ENCODE results near the gene NOP9. TPM values are rescaled to one million over a fixed set of nuclear protein-coding genes. Genes with fewer than 3 reads are reported as not detected.

NOP9 gene
- total RNA-seq, 1 experiment from 2014 or later: 25.3 TPM

GRCh38 chr14:24342889-24343288 lies 43.2 kb downstream of the NOP9 start:
- in situ Hi-C loops (cut with HindIII; ENCODE audit: low pct_unique_long_range_greater_than_20kb, low sequenced_read_pairs): no loop called here
- ChIA-PET CTCF (interaction anchor here (0.8 kb wide), 1 partner anchor 9 kb away, joined by 3 read pairs; no protein-coding TSS in a partner anchor), POLR2A (no interaction called here)
- no peaks in the 10 kb centered on the region for H3K4me1 ChIP-seq (ENCODE audit: control insufficient read depth, insufficient read depth, low read length)
- ATAC-seq (no peak), DNase-seq (ENCODE audit: low read depth, low spot score) (no peak)
- no peaks in the 10 kb centered on the region for H3K36me3 ChIP-seq (ENCODE audit: control insufficient read depth, insufficient read depth, low read length)
- H3K9me3 ChIP-seq (ENCODE audit: control insufficient read depth, insufficient read depth, low read depth, low read length): no peaks in the 10 kb centered on the region
- H3K27ac ChIP-seq (ENCODE audit: low read length): no peak overlapping the region
- no peak overlapping the region for H3K4me3 ChIP-seq (ENCODE audit: low read depth in 2 of 2, low read length in 2 of 2)
- no TSS peak for BruUV-seq (replicated peaks)
- no peak for TF ChIP-seq TCF7L2 (IDR thresholded peaks at IDR 0.05; ENCODE audit: low read depth, low read length)
- no peak for TF ChIP-seq CTCF (IDR thresholded peaks at IDR 0.05)
- TF ChIP-seq POLR2AphosphoS5 (IDR thresholded peaks at IDR 0.05; ENCODE audit: low read depth, low read length): no peak
- no peak for TF ChIP-seq REST (IDR thresholded peaks at IDR 0.05; ENCODE audit: insufficient read depth in 1 of 2, low read depth in 2 of 2, low read length in 1 of 2)
- TF ChIP-seq SIN3A (IDR thresholded peaks at IDR 0.05; ENCODE audit: borderline replicate concordance, insufficient read depth, low read depth, low read length): no peak
- no peaks in the 10 kb centered on the region; the same call in 1 of the 2 replicates for H3K27me3 ChIP-seq (ENCODE audit: control insufficient read depth, insufficient read depth, low read length)
- intact Hi-C loops (cut with micrococcal nuclease; ENCODE audit: unreplicated experiment): no loop called here

GRCh38 chr14:24343795-24344660 lies 44.4 kb downstream of the NOP9 start:
- DNase-seq (ENCODE audit: low read depth, low spot score): no peak
- in situ Hi-C loops (cut with HindIII; ENCODE audit: low pct_unique_long_range_greater_than_20kb, low sequenced_read_pairs): no loop called here
- Histone ChIP-seq H3K4me3 (ENCODE audit: low read depth in 2 of 2, low read length in 2 of 2) (no peak overlapping the region), H3K27ac (ENCODE audit: low read length) (no peak overlapping the region), H3K9me3 (ENCODE audit: control insufficient read depth, insufficient read depth, low read depth, low read length) (no peaks in the 10 kb centered on the region), H3K36me3 (ENCODE audit: control insufficient read depth, insufficient read depth, low read length) (no peaks in the 10 kb centered on the region), H3K4me1 (ENCODE audit: control insufficient read depth, insufficient read depth, low read length) (no peaks in the 10 kb centered on the region), H3K27me3 (ENCODE audit: control insufficient read depth, insufficient read depth, low read length) (no peaks in the 10 kb centered on the region; the same call in 1 of the 2 replicates)
- BruUV-seq (replicated peaks): no TSS peak
- ChIA-PET POLR2A (no interaction called here), CTCF (no interaction called here)
- intact Hi-C loops (cut with micrococcal nuclease; ENCODE audit: unreplicated experiment): no loop called here
- ATAC-seq: no peak
- TF ChIP-seq SIN3A (IDR thresholded peaks at IDR 0.05; ENCODE audit: borderline replicate concordance, insufficient read depth, low read depth, low read length): no peak
- TF ChIP-seq POLR2AphosphoS5 (IDR thresholded peaks at IDR 0.05; ENCODE audit: low read depth, low read length): no peak
- no peak for TF ChIP-seq TCF7L2 (IDR thresholded peaks at IDR 0.05; ENCODE audit: low read depth, low read length)
- TF ChIP-seq REST (IDR thresholded peaks at IDR 0.05; ENCODE audit: insufficient read depth in 1 of 2, low read depth in 2 of 2, low read length in 1 of 2): no peak
- no peak for TF ChIP-seq CTCF (IDR thresholded peaks at IDR 0.05)
